ENCODE measurements around the gene MEIS2.
"Not testable (repeated sequence)": the region's sequence is repeated elsewhere in the genome, so short reads cannot be mapped to it uniquely, and the experiment has no call there.

Gene MEIS2

GRCh38 chr15:36982430-36982829 lies 117.9 kb downstream of the MEIS2 start:
- no peak for DNase-seq (ENCODE audit: low read depth)
- TF ChIP-seq POLR2A (IDR thresholded peaks at IDR 0.05; ENCODE audit: extremely low read depth, insufficient read length) (no peak), MYC (IDR thresholded peaks at IDR 0.05; ENCODE audit: low read depth, low read length) (no peak), MAX (IDR thresholded peaks at IDR 0.05; ENCODE audit: low read depth, low read length) (no peak), CTCF (IDR thresholded peaks at IDR 0.05; ENCODE audit: low read depth, low read length) (no peak)
- no peak overlapping the region for H3K4me3 ChIP-seq (ENCODE audit: low read depth, low read length)

GRCh38 chr15:36980281-36980680 lies 120.1 kb downstream of the MEIS2 start:
- DNase-seq (ENCODE audit: low read depth); H3K4me3 ChIP-seq (ENCODE audit: low read depth, low read length): not testable (repeated sequence)

GRCh38 chr15:36978625-36979024 lies 121.7 kb downstream of the MEIS2 start:
- TF ChIP-seq MYC (IDR thresholded peaks at IDR 0.05; ENCODE audit: low read depth, low read length) (no peak), CTCF (IDR thresholded peaks at IDR 0.05; ENCODE audit: low read depth, low read length) (no peak), MAX (IDR thresholded peaks at IDR 0.05; ENCODE audit: low read depth, low read length) (no peak), POLR2A (IDR thresholded peaks at IDR 0.05; ENCODE audit: extremely low read depth, insufficient read length) (no peak)
- no peak for DNase-seq (ENCODE audit: low read depth)
- H3K4me3 ChIP-seq (ENCODE audit: low read depth, low read length): no peak overlapping the region

GRCh38 chr15:36978126-36978525 lies 122.2 kb downstream of the MEIS2 start:
- TF ChIP-seq POLR2A (IDR thresholded peaks at IDR 0.05; ENCODE audit: extremely low read depth, insufficient read length) (no peak), CTCF (IDR thresholded peaks at IDR 0.05; ENCODE audit: low read depth, low read length) (no peak), MYC (IDR thresholded peaks at IDR 0.05; ENCODE audit: low read depth, low read length) (no peak), MAX (IDR thresholded peaks at IDR 0.05; ENCODE audit: low read depth, low read length) (no peak)

GRCh38 chr15:36977659-36978058 lies 122.7 kb downstream of the MEIS2 start:
- no peak for TF ChIP-seq MAX (IDR thresholded peaks at IDR 0.05; ENCODE audit: low read depth, low read length)
- TF ChIP-seq MYC (IDR thresholded peaks at IDR 0.05; ENCODE audit: low read depth, low read length): no peak
- TF ChIP-seq CTCF (IDR thresholded peaks at IDR 0.05; ENCODE audit: low read depth, low read length): no peak
- TF ChIP-seq POLR2A (IDR thresholded peaks at IDR 0.05; ENCODE audit: extremely low read depth, insufficient read length): no peak
- no peak overlapping the region for H3K4me3 ChIP-seq (ENCODE audit: low read depth, low read length)
- DNase-seq (ENCODE audit: low read depth): no peak

More at GRCh38 chr15:36978126-36978525, 122.2 kb downstream of the MEIS2 start:
- no peak for DNase-seq (ENCODE audit: low read depth)
- H3K4me3 ChIP-seq (ENCODE audit: low read depth, low read length): no peak overlapping the region

GRCh38 chr15:36972704-36973103 lies 127.6 kb downstream of the MEIS2 start:
- TF ChIP-seq POLR2A (IDR thresholded peaks at IDR 0.05; ENCODE audit: extremely low read depth, insufficient read length): no peak
- TF ChIP-seq MAX (IDR thresholded peaks at IDR 0.05; ENCODE audit: low read depth, low read length): no peak
- no peak for TF ChIP-seq CTCF (IDR thresholded peaks at IDR 0.05; ENCODE audit: low read depth, low read length)
- no peak for TF ChIP-seq MYC (IDR thresholded peaks at IDR 0.05; ENCODE audit: low read depth, low read length)
- DNase-seq (ENCODE audit: low read depth): no peak
- no peak overlapping the region for H3K4me3 ChIP-seq (ENCODE audit: low read depth, low read length)

All from NB4 (cell line).